Measurements from ENCODE around the gene FGR.

Gene FGR

GRCh38 chr1:27617420-27617819, 17.6 kb downstream of the FGR start:
- DNase-seq (ENCODE audit: low read depth, low spot score): no peak

GRCh38 chr1:27616441-27616840, 18.5 kb downstream of the FGR start:
- no peak for DNase-seq (ENCODE audit: low read depth, low spot score)

GRCh38 chr1:27615346-27616192, 19.4 kb downstream of the FGR start:
- no peak for DNase-seq (ENCODE audit: low read depth, low spot score)

GRCh38 chr1:27614625-27615344, 20.2 kb downstream of the FGR start:
- DNase-seq (ENCODE audit: low read depth, low spot score): no peak

GRCh38 chr1:27614043-27614624, 20.9 kb downstream of the FGR start:
- no peak for DNase-seq (ENCODE audit: low read depth, low spot score)

GRCh38 chr1:27612718-27613117, 22.3 kb downstream of the FGR start:
- DNase-seq (ENCODE audit: low read depth, low spot score): no peak

GRCh38 chr1:27611450-27611849, 23.5 kb downstream of the FGR start:
- DNase-seq (ENCODE audit: low read depth, low spot score): no peak

- no peak for DNase-seq (ENCODE audit: low read depth, low spot score)
These were observed 25.3 kb downstream of the FGR start for GRCh38 chr1:27609618-27610240.

GRCh38 chr1:27609210-27609555, 25.8 kb downstream of the FGR start:
- DNase-seq (ENCODE audit: low read depth, low spot score): no peak

GRCh38 chr1:27607239-27607804, 27.7 kb downstream of the FGR start:
- no peak for DNase-seq (ENCODE audit: low read depth, low spot score)

- no peak for DNase-seq (ENCODE audit: low read depth, low spot score)
These were observed 28.2 kb downstream of the FGR start for GRCh38 chr1:27606708-27607238.

- DNase-seq (ENCODE audit: low read depth, low spot score): peak; percentile 42
These were observed 28.9 kb downstream of the FGR start for GRCh38 chr1:27605796-27606707.

GRCh38 chr1:27605300-27605766, 29.7 kb downstream of the FGR start:
- no peak for DNase-seq (ENCODE audit: low read depth, low spot score)

- DNase-seq (ENCODE audit: low read depth, low spot score): no peak
These were observed 30.2 kb downstream of the FGR start for GRCh38 chr1:27604579-27605299.

- DNase-seq (ENCODE audit: low read depth, low spot score): peak; percentile 82
These were observed 31.1 kb downstream of the FGR start, which contains the start of gene AHDC1 for GRCh38 chr1:27603681-27604578. AHDC1 (minus strand) TSS chr1:27604144; CDS start chr1:27552115, 52,029 bp downstream.

GRCh38 chr1:27603309-27603680, 31.7 kb downstream of the FGR start:
- no peak for DNase-seq (ENCODE audit: low read depth, low spot score)

GRCh38 chr1:27602462-27603308, 32.3 kb downstream of the FGR start:
- DNase-seq (ENCODE audit: low read depth, low spot score): no peak
